Kidney (tissue), 14 donors: ENCODE results near the gene CLDN3. TPM values are rescaled to one million over a fixed set of nuclear protein-coding genes. Genes with fewer than 3 reads are reported as not detected.

Experiments
- DNase-seq, 5 donors: peaks; one replicate each; pipeline ENCODE4 v3.0.0-alpha.2; 2013 to 2020
- FAIRE-seq: peaks from 2 replicates; lab custom pipeline; 2012; peaks lifted over from hg19 to GRCh38; lab: Jason Lieb, UNC
- H3K27ac ChIP-seq, 2 donors: one replicate each; pipeline ENCODE4 v1.7.0; 2013; ENCODE audit warnings: low read depth in 2 of 2, low read length in 2 of 2, inconsistent platforms in 1 of 2
- H3K27me3 ChIP-seq: one replicate; pipeline ENCODE4 v1.7.1; 2013; ENCODE audit warnings: low read length, inconsistent platforms; ENCODE audit not compliant: control insufficient read depth, insufficient read depth
- H3K36me3 ChIP-seq, 3 donors: one replicate each; pipeline versions ENCODE4 v1.7.0 to v1.7.1; 2013; ENCODE audit warnings: low read length in 3 of 3, control low read depth in 1 of 3, inconsistent platforms in 1 of 3; ENCODE audit not compliant: insufficient read depth in 3 of 3, control insufficient read depth in 2 of 3
- H3K4me1 ChIP-seq, 3 donors: one replicate each; pipeline versions ENCODE4 v1.7.0 to v1.7.1; 2013; ENCODE audit warnings: low read length in 3 of 3, inconsistent platforms in 1 of 3, low read depth in 1 of 3; ENCODE audit not compliant: control insufficient read depth in 2 of 3, insufficient read depth in 2 of 3
- H3K4me3 ChIP-seq, 3 donors: one replicate each; pipeline versions ENCODE4 v1.7.0 to v1.8.1; 2013; ENCODE audit warnings: low read length in 3 of 3, control low read depth in 1 of 3, inconsistent platforms in 1 of 3
- H3K9ac ChIP-seq, 3 donors: one replicate each; pipeline versions ENCODE4 v1.7.0 to v1.7.1; 2013; ENCODE audit warnings: low read length in 3 of 3, control low read depth in 1 of 3, inconsistent platforms in 1 of 3
- H3K9me3 ChIP-seq, 3 donors: one replicate each; pipeline versions ENCODE4 v1.7.0 to v1.7.1; 2013; ENCODE audit warnings: low read length in 3 of 3, control low read depth in 1 of 3, inconsistent platforms in 1 of 3; ENCODE audit not compliant: control insufficient read depth in 2 of 3, insufficient read depth in 1 of 3
- intact Hi-C: fragments of 100-400 bp; cut with DNase I; formaldehyde crosslinking; loops from one replicate; pipeline ENCODE4 v1.11.1; 2022
- polyA plus RNA-seq: library from polyadenylated mRNA; stranded (reverse); fragments of 350-450 nt; fragmentation: Illumina TruSeq; extraction: RNeasy Lipid Tissue Mini Kit (QIAGEN cat#74804); gene quantifications from one replicate; pipeline ENCODE4 v1.2.3, GENCODE V29; 2014; ENCODE audit warnings: low read depth, low replicate concordance; ENCODE audit not compliant: insufficient read depth
- total RNA-seq: library from RNA; stranded (reverse); fragmentation: NEBNext Ultra II Directional; extraction: Animal tissue kit (Norgen Biotek cat#: 25700); gene quantifications from one replicate; pipeline ENCODE4 v1.2.1, GENCODE V29; 2021
- TF ChIP-seq, protein P1 (sequence below): IDR thresholded peaks from 3 replicates; pipeline ENCODE4 v1.5.1; 2012; ENCODE audit warnings: mild to moderate bottlenecking, moderate library complexity, borderline replicate concordance; ENCODE audit not compliant: insufficient read depth; ENCODE audit errors: extremely low read depth
- donor health status: control.
- donor health status: control.
- donor health status: control.
- donor health status: control.
- donor health status: control.
- donor health status: DM: yes; HTN: yes; CAD: no.
- donor health status: Normal renal cell carcinoma (clear cell type).

The CLDN3 gene
- total and polyA plus RNA-seq, 2 donors from 2014 or later = 76.5 to 180 TPM

GRCh38 chr7:73742753-73743641, 27.1 kb downstream of the CLDN3 start:
- TF ChIP-seq, protein P1, sequence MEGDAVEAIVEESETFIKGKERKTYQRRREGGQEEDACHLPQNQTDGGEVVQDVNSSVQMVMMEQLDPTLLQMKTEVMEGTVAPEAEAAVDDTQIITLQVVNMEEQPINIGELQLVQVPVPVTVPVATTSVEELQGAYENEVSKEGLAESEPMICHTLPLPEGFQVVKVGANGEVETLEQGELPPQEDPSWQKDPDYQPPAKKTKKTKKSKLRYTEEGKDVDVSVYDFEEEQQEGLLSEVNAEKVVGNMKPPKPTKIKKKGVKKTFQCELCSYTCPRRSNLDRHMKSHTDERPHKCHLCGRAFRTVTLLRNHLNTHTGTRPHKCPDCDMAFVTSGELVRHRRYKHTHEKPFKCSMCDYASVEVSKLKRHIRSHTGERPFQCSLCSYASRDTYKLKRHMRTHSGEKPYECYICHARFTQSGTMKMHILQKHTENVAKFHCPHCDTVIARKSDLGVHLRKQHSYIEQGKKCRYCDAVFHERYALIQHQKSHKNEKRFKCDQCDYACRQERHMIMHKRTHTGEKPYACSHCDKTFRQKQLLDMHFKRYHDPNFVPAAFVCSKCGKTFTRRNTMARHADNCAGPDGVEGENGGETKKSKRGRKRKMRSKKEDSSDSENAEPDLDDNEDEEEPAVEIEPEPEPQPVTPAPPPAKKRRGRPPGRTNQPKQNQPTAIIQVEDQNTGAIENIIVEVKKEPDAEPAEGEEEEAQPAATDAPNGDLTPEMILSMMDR = peak; percentile 9
- FAIRE-seq = no peak
- Histone ChIP-seq H3K36me3 (no peaks in the 10 kb centered on the region), H3K27me3 (no peaks in the 10 kb centered on the region), H3K4me3 (peak overlapping the region in 2 of 3 donors; percentile 40 to 53), H3K4me1 (peaks cover 4 to 23% (median 14%) of the 10 kb centered on the region in 3 donors), H3K9ac (peak overlapping the region in 2 of 3 donors; percentile 46 to 87), H3K9me3 (no peaks in the 10 kb centered on the region), H3K27ac (peak overlapping the region; percentile 98 to 99)
- DNase-seq = peak; percentile 98 to 99 (median 99)
- intact Hi-C loops = no loop called here

- Histone ChIP-seq H3K27me3 (no peaks in the 10 kb centered on the region), H3K27ac (peak overlapping the region; percentile 98 to 99), H3K9ac (peak overlapping the region in 2 of 3 donors; percentile 46 to 87), H3K36me3 (peaks cover 0 to 2% (median 2%) of the 10 kb centered on the region in 3 donors), H3K4me1 (peaks cover 4 to 23% (median 19%) of the 10 kb centered on the region in 3 donors), H3K4me3 (peak overlapping the region in 2 of 3 donors; percentile 40 to 53), H3K9me3 (no peaks in the 10 kb centered on the region)
- FAIRE-seq (no peak), DNase-seq (peak; percentile 86 to 92 (median 90))
- intact Hi-C loops = no loop called here
- TF ChIP-seq, protein P1 = no peak
Observed at GRCh38 chr7:73742338-73742752, 27.7 kb downstream of the CLDN3 start.

GRCh38 chr7:73741600-73741999, 28.5 kb downstream of the CLDN3 start:
- Histone ChIP-seq H3K9ac (peak overlapping the region in 1 of 3 donors; percentile 87), H3K27me3 (no peaks in the 10 kb centered on the region), H3K27ac (peak overlapping the region; percentile 98 to 99), H3K4me1 (peaks cover 4 to 23% (median 21%) of the 10 kb centered on the region in 3 donors), H3K4me3 (no peak overlapping the region), H3K9me3 (no peaks in the 10 kb centered on the region), H3K36me3 (peaks cover 0 to 6% (median 5%) of the 10 kb centered on the region in 3 donors)
- intact Hi-C loops = no loop called here
- DNase-seq = peak in 4 of 5 donors; percentile 74 to 88 (median 83)
- no peak for FAIRE-seq
- TF ChIP-seq, protein P1 = no peak
